GM18505 (cell line): ENCODE measurements around the gene CTF1.
A peak's percentile ranks its signal among the peaks of the same experiment; 100 is the strongest.
"Not testable (repeated sequence)": the region's sequence is repeated elsewhere in the genome, so short reads cannot be mapped to it uniquely, and the experiment has no call there.

Experiments
- ATAC-seq: cut with Tn5 transposase; IDR thresholded peaks from one replicate; pipeline ENCODE4 v1.9.1; 2021; ENCODE audit not compliant: unreplicated experiment
- POLR2A ChIP-seq: IDR thresholded peaks from 4 replicates; pipeline ENCODE4 v1.6.1; 2011; ENCODE audit warnings: borderline replicate concordance; ENCODE audit not compliant: insufficient read depth, insufficient read length; ENCODE audit errors: extremely low read depth

The CTF1 gene

DNA sequence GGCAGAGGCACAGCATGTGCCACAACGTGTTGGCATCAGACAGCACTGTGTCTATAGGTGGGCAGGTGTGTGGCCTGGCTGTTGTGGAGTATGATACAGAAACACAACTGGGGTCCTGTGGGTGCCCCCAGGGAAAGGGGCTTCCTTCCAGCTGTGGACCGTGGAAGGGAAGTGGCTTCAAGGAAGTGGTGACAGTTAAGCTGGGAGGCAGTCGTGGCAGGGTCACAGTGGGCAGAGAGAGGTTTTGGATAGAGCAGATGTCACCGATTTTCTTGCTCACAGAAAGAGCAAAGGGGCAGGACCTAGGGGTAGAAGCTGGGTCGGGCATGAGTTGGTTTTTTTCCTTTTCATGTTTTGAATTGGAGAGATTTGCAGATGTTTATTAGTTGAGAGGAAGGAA is 41.3 kb downstream of the CTF1 start:
- ATAC-seq, result no peak
- no peak for TF ChIP-seq POLR2A

DNA sequence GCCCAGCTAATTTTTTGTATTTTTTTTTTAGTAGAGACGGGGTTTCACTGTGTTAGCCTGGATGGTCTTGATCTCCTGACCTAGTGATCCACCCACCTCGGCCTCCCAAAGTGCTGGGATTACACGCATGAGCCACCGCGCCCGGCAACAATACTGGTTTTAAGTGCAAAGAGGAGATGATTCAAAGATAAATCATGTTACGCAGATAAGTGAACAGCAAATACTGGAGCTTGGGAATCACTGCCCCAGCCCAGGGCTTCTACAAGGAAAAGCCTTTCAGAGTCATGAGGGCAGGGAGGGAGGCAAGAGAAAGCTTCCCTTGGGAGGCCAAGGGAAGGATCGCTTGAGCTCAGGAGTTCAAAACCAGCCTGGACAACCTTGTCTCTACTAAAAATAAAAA is 43.2 kb downstream of the CTF1 start:
- not testable (repeated sequence) for ATAC-seq

DNA sequence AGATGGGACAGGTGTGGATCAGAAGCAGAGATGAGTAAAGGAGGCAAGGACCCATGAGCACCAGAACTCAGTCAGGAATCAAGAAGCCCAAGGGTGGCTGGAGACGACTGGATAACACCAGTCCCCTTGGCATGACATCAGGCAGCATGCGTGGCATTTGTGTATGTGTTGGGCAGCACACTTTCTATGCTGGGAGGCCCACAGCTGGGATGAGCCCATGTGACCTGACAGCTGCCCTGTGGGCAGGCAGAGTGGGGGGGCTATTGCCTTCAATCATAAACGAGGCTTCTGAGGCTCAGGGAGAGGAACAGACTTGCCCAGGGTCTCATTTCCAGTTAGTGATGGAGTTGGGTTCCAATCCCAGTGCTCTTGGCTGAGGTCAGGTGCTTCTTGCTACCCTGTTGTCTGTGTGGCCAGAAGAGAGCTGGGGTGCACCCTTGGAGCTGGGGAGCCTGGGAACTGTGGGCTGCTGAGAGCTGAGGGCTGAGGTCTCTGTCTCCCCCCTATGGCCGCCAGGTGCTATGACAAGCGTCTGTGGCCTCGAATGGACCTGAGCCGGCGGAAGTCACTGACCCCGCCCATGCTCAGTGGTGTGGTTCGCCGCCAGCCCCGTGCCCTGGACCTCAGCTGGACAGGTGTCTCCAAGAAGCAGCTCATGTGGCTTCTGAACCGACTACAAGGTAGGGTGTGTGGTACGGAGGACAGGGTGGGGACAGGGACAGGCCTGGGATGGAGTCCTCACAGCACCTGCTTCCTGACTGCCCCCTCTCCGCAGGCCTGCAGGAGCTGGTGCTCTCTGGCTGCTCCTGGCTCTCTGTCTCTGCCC is 45.4 kb downstream of the CTF1 start:
- no peak for TF ChIP-seq POLR2A
- ATAC-seq, result peak; percentile 72

DNA sequence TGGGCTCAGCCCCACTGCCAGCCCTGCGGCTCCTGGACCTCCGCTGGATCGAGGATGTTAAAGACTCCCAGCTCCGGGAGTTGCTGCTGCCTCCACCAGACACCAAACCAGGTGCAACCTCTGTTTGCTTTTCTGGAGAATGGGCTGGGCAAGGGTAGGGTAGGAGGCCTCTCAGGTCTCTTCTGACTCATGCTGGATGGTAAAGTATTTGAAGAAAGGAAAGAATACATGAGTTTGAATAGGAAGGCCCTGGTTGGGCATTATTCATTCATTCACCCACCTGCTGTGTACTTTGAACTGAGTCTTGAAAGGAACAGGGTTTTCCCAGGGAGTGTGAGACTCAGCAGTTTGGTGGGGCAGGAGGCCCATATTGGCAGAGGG is 46.0 kb downstream of the CTF1 start:
- ATAC-seq, result peak; percentile 7
- no peak for TF ChIP-seq POLR2A

DNA sequence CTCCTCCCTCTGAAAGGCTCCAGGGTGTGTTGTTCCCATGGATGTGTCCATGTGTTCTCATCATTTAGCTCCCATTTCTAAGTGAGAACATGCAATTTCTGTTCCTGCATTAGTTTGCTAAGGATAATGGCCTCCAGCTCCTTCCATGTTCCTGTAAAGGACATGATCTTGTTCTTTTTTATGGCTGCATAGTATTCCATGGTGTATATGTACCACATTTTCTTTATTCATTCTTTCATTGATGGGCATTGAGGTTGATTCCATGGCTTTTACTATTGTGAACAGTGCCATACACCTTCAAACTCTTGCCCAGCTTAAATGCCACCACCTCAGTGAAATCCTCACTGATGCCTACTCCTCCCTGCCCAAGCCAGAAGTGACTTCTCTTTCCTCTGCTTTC is 47.9 kb downstream of the CTF1 start:
- TF ChIP-seq POLR2A, result no peak
- ATAC-seq, result no peak

DNA sequence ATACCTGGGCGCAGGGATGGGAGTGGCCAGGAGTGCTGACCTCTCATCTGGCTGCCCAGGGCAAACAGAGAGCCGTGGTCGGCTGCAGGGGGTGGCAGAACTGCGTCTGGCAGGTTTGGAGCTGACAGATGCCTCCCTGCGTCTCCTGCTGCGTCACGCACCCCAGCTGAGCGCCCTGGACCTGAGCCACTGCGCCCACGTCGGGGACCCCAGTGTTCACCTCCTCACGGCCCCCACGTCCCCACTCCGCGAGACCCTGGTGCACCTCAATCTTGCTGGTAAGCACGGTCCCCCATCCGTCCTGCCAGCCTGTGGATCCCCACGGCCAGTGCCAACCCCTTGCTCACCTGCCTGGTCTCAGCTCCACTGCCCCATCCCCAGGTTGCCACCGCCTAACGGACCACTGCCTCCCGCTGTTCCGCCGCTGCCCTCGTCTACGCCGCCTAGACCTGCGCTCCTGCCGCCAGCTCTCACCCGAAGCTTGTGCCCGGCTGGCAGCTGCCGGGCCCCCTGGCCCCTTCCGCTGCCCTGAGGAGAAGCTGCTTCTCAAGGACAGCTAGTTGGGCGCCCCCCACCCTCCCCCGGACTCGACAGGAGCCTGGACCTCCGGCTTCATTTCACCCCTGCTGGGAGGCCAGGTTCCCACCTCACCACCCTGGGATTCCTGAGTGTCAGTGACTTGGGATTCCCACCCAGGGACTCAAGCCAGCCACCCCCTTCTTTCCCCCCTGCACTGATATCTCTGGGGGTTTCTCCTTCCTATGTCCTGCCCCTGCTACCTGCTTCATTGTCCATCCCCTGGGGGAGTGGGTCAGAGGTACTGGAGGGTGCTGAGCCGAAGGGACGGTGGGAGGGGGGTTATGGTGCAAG is 50.5 kb downstream of the CTF1 start:
- TF ChIP-seq POLR2A, result no peak
- ATAC-seq, result no peak

DNA sequence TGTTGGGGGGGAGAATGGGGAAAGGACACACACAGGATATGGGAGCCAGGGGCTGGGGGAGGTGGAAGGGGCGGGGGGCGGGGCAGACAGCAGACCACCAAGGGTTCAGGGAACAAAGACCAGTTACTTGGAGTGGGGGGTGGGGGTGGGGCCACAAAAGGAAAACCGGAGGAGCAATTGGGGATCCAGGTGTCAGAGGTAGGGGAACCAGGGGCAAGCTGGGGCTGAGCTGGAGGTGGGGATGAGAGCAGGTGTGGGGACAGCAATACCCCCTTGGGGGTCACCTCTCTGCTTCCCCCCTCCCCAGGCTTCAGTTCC is 51.1 kb downstream of the CTF1 start:
- TF ChIP-seq POLR2A, result no peak
- ATAC-seq, result no peak

DNA sequence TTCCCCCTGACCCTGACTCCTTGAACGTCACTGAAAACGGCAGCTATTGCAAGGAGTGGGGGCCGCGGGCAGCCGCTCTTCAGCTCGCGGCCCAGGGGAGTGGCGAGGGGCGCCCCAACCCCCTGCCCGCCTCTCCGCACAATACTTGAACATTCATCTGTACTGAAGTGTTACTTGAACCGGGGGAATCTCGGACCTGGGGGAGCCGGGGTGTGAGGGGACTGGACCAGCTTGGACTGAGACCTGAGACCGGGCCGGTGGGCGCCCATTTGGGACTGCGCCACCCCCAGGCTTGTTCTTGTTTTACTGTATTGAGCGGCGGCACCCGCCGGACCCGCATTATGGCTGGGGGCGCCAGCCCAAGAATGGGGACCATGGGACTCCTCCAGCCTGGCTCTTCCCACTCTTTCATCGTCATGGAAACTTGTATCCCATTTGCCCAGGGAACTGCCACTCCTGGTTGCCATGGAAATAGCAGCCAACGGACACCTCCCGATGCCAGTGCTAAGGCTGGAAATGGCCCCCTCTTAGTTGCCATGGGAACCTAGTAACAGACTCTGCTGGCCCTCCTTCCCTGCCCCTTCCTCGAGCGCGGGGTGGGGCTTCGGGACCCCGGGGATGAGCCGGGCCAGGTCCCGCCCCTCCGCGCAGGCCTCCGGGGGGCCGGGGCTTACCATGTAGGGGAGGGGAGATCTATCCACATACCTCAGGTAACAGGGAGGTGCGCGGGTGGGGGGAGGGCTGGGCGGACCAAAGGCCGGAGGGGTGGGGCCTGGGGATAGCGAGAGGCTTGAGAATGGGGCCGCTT is 51.6 kb downstream of the CTF1 start:
- peak; percentile 3 for ATAC-seq
- TF ChIP-seq POLR2A, result no peak

DNA sequence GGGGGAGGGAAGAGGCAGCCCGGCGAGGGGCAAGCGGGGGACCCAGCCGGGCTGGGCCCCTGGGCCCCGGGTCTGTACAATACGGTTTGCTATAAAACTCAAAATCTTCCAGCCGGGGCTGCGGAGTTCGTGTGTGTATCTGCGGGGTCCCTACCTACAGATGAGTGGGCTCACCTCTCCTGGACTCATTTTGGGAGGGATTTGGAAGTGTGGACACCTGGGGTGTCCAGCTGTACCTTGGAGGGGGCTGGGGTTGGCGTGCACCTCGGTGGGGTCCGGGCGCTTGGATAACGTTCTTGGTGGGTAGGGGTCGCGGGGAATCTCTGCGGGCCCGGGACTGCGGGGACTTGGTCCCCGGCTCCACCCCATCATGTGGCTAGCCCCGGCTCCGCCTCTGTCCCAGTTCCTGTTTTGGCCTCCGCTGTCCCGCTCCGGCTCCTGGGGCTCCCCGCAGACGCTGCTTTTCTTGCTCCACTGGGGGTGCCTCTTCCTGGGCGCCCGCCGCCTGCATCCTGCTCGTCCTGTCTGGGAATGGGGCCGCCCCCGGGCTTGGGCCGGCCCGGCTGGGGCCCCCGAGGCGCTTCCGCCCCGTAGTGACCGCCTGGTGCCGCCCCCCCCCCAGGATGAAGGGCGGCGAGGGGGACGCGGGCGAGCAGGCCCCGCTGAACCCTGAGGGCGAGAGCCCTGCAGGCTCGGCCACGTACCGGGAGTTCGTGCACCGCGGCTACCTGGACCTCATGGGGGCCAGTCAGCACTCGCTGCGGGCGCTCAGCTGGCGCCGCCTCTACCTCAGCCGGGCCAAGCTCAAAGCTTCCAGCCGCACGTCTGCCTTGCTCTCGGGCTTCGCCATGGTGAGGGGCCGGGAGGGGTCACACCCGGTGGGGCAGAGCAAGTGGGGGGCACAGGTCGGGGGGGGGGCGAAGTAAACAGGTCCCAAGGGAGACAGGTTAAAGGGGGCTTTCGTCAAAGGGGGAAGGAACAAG is 52.5 kb downstream of the CTF1 start, which contains the start of gene ORAI3:
Gene ORAI3 (plus strand): TSS at position 402 of the 983 bp plus-strand sequence. CDS start 222 bp downstream, at position 624.
- TF ChIP-seq POLR2A, result peak; percentile 89
- peak; percentile 72 for ATAC-seq

DNA sequence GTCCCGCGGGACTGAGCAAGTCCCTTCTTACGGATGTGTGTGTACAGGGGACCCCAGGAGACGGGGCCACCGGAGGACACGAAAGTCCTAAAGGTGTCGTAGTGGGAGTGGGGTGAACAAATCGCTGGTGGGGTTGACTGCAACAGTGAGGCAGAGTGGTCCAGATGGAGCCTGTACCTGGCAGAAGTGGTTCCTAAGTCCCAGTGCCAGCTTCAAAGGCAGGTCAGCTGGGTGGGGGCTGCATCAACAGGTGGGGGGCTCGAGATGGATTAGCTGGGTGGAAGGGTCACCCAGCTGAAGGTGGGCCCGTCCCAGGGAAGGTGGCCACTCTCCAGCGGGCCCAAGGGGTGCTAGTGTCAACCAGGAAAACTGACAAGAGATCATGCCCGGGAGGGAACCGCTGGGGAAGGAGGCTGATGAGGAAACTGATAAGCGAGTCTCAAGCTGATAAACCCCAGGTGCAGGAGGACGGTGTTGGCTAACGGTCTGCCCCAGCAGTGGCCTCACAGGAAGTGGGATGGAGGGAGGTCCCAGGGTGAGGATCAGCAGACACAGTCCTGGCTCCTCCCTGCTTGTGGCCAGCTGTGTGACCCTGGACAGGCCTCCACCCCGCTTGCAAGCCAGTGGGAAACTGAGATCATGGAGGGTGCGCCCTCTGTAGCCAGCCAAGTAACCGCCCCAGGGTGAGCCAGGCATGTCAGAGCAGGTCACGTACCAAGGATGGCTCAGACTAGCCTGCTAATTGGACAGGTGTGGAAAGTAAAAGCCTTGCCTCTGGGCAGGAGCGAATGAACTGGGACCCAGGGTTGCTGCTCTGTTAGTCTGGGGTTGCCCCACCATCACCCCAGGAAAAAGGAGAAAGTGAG is 53.5 kb downstream of the CTF1 start:
- peak; percentile 89 for TF ChIP-seq POLR2A
- ATAC-seq, result peak; percentile 44

DNA sequence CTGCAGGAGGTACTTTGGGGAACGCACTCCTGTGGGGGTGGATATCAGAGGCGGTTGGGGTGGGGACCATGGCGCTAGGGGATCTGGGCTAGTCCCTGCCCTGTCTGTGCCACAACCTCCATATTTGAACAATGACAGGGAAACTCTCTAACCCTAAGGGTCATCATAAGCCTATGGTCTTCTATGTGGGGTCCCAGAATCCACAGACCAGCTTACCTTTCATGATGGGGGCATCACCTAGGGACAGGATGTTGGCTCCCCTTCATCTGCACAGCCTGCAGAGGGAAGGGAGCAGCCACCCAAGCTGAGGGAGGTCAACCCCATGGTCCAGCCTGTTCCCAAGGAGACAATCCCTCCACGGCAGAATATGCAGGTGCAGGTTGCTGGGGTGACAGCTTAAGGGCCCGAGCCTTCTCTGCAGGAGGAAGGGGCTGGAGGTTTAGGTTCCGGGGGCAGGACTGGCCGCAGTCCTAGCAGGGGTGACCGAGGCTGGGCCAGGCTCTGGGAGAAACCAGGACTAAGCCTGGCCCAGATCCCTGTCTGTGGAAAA is 54.2 kb downstream of the CTF1 start:
- TF ChIP-seq POLR2A, result no peak
- ATAC-seq, result no peak
